GM12875 (cell line): ENCODE data around the gene ADAMTSL5.

Experiments used
- H3K4me3 ChIP-seq: one replicate; pipeline ENCODE4 v1.5.1; 2011; ENCODE audit warnings: low read depth, low read length, control low read depth
- TF ChIP-seq, protein P1 (sequence below): IDR thresholded peaks from 2 replicates; pipeline ENCODE4 v1.5.1; 2011; ENCODE audit warnings: low read depth, mild to moderate bottlenecking, control low read depth, inconsistent platforms, low read length, moderate library complexity, borderline replicate concordance; ENCODE audit not compliant: insufficient read depth

Gene ADAMTSL5

GRCh38 chr19:1491849-1492170 lies 21.0 kb downstream of the ADAMTSL5 start:
- no peak overlapping the region for H3K4me3 ChIP-seq
- TF ChIP-seq, protein P1, sequence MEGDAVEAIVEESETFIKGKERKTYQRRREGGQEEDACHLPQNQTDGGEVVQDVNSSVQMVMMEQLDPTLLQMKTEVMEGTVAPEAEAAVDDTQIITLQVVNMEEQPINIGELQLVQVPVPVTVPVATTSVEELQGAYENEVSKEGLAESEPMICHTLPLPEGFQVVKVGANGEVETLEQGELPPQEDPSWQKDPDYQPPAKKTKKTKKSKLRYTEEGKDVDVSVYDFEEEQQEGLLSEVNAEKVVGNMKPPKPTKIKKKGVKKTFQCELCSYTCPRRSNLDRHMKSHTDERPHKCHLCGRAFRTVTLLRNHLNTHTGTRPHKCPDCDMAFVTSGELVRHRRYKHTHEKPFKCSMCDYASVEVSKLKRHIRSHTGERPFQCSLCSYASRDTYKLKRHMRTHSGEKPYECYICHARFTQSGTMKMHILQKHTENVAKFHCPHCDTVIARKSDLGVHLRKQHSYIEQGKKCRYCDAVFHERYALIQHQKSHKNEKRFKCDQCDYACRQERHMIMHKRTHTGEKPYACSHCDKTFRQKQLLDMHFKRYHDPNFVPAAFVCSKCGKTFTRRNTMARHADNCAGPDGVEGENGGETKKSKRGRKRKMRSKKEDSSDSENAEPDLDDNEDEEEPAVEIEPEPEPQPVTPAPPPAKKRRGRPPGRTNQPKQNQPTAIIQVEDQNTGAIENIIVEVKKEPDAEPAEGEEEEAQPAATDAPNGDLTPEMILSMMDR = no peak

- peak within 1 kb of the TSS; percentile 47 for H3K4me3 ChIP-seq
- TF ChIP-seq, protein P1 = no peak
These were observed 21.5 kb downstream of the ADAMTSL5 start, which contains the start of gene REEP6 for GRCh38 chr19:1491114-1491848. Gene REEP6 (plus strand): TSS chr19:1491181. CDS start chr19:1491270, 89 bp downstream.

- TF ChIP-seq, protein P1 = no peak
- peak within 1 kb of the TSS; percentile 47 for H3K4me3 ChIP-seq
These were observed 22.3 kb downstream of the ADAMTSL5 start, which contains the start of gene PCSK4 for GRCh38 chr19:1490311-1491113. Gene PCSK4 (minus strand): TSS chr19:1490350. CDS start chr19:1490346, 4 bp downstream.

GRCh38 chr19:1489463-1490310 lies 23.1 kb downstream of the ADAMTSL5 start:
- TF ChIP-seq, protein P1 = no peak
- H3K4me3 ChIP-seq = peak overlapping the region; percentile 47

- H3K4me3 ChIP-seq = no peak overlapping the region
- TF ChIP-seq, protein P1 = no peak
These were observed 24.6 kb downstream of the ADAMTSL5 start for GRCh38 chr19:1488282-1488601.

DNA sequence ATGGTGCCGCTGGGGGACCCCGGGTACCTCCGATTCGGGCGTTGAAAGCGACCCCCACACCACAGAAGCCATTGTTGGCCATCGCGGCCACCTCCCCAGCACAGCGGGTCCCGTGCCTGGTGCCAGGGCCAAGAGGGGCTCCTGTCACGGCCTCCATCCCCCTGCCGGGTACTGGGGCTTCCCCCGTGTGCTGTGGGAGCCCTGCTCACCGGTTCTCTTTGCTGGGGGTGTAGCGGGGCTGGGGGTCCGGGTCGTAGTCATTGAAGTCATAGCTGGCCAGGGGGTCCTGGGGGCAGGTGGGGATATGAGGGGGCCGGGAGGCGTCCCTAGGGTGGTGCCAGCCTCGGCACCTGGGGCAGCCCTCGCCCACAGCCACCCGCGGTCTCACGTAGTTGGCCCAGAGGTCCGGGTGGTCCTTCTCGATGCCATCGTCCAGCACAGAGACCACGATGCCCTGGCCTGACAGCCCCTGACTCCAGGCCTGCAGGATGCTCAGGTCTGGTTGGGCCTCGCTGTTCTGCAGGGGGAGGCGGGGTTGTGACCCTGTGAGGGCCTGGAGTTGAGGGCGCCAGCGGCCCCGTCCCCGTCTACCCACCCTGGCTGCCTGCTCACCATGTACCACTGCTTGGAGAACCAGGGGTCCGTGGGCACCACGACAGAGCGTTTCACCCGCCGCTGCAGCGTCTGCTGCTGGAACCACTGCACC lies 25.1 kb downstream of the ADAMTSL5 start:
- H3K4me3 ChIP-seq = no peak overlapping the region
- TF ChIP-seq, protein P1 = no peak
